GM18502 (cell line): Measurements from ENCODE around the gene THRB.

Experiments used
- ATAC-seq: cut with Tn5 transposase; IDR thresholded peaks from one replicate; pipeline ENCODE4 v1.9.1; 2021; ENCODE audit warnings: mild to moderate bottlenecking; ENCODE audit not compliant: unreplicated experiment, poor library complexity

Gene THRB

DNA sequence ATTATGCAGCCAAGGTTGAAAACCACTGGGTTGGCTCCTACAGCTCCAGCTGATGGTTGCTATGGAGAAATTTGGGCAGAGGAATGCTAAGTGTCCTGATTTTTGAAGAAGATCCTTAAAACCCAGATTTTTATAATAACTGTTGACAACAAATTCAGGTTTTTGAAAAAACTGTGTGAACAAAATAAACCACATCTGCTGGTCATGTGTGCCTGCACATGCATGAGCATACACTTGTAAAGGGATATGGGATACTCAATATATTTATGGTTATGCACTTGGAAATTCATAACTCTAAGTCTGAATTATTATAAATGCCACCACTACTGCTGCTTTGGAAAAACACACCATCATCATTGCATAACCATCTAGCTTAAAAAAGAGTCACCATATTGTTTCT, 133.7 kb downstream of the THRB start:
- ATAC-seq, result no peak

DNA sequence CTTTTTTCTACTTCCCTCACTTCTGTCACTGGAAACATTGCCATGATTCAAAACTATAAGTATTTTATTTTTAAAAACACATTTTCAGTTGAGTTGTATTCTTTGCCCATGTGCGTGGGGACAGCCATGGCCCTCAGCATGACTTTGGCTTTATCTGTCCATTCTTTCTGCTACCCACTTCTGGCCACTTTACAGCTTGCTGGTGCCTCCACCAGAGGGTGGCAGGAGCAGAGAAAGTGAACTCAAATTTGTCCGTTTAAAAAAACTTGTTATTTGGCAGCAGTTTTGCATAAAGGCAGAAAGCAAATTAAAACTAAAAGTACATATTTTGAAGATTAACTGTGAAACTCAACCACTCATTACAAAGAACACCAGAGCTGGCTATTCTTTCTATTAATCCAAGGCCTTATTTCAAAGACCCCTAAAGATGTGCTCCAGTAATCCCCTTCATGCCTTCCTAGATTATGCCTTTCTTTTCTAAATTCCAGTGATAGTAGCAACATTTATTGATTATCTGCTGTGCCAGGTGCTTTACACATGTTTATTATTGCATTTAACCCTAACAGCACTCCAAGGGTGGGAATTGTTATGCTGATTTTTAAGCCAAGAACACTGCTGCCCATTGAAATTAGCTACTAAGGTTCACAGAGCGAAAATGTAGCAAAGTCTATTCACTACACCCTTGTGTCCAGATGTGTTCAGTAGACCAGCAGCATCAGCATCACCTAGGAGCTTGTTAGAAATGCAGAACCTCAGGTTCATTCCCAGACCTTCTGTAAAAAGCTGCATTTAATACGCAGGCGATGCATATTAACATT, 134.8 kb downstream of the THRB start:
- ATAC-seq, result no peak

DNA sequence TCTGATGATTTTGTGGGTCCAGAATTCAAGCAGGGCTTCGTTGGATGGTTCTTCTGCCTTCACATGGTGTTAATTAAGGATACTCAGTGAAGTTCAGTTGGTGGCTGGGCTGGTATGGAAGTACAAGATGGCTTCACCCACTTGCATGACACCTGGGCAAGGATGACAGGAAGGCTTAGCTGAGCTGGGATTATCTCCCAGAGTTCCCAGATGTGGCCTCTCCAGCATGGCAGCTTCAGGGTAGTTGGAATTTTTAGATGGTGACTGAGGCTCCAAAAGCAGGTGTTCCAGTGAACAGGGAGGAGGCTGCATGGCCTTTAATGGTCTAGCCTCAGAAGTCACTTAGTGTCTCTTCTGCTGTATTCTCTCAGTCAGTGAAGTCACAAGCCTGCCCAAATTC, 135.5 kb downstream of the THRB start:
- no peak for ATAC-seq

DNA sequence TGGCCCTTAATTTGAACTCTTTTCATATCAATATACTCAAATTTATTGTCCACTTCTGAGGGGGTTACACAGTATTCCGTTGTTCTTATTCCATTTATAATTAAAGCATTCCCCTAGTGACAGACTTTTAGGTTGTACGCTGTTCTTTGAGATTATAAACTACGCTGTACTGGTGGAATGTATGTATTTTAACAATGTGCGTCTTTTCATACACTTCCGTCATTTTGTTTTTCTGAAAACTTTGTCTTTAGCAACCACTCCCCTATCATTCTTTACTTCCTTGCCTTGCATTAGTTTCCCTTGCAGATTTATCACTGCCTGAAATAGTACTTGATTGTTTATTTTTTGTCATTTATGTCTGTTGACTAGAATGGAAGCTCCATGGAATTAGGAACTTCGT, 137.0 kb downstream of the THRB start:
- ATAC-seq, result no peak

DNA sequence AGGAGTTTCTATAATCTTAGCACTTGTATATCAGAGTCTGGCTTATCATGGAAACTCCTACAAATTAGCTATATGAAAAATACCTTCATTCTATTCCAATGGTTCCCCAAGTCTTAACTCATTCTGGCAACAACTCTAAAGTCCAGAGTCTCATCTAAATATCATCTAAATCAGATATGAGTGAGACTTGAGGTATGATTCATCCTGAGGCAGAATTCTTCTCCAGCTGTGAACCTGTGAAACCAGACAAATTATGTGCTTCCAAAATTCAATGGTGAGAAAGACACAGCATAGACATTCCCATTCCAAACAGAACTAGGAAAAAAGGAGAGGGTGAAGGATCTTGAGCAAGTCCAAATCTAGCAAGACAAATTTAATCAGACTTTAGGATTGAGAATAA, 138.8 kb downstream of the THRB start:
- ATAC-seq, result no peak

DNA sequence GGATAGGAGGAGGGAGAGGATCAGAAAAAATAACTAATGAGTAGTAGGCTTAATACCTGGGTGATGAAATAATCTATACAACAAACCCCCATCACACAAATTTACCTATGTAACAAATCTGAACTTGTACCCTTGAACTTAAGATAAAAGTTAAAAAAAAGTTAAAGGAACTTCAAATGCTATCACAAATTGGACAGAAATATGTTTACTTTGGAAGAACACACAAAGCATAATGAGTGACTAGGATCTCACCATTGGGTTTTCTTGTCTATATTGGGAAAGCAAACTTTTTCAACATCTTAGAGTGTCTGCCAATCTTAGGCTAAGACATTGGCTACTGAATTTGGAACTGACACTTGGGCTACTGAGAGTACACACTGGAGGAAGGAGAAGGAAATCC, 140.4 kb downstream of the THRB start:
- no peak for ATAC-seq

DNA sequence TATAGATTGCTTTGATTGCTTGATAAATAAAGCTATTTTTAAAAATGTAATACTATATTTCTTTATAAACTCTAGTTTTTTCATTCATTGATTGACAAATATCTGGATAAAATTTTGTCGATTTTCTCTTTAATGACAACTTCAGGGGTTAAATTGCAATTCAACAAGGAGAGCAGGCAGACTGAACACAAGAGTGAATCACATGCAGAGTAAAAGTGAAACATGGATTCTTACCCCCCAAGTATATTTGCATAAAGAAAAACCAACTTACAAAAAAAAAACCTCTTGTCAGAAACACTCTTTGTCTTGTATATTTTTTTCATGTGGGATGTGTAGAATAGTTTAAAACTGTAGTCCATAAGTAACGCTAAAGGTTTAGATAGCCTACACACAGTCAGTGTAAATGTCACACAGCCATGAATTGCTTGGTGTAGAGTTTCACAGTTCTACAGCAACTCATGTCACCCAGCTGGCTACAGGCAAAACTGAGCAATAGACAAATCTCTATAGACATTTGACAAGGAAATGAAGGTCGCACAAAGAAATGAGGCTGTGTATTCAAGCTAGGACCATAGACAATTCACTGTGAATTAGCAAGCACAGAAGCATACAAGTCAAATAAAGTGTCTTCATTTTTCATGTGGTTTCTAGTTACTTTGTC, 141.6 kb downstream of the THRB start:
- no peak for ATAC-seq

DNA sequence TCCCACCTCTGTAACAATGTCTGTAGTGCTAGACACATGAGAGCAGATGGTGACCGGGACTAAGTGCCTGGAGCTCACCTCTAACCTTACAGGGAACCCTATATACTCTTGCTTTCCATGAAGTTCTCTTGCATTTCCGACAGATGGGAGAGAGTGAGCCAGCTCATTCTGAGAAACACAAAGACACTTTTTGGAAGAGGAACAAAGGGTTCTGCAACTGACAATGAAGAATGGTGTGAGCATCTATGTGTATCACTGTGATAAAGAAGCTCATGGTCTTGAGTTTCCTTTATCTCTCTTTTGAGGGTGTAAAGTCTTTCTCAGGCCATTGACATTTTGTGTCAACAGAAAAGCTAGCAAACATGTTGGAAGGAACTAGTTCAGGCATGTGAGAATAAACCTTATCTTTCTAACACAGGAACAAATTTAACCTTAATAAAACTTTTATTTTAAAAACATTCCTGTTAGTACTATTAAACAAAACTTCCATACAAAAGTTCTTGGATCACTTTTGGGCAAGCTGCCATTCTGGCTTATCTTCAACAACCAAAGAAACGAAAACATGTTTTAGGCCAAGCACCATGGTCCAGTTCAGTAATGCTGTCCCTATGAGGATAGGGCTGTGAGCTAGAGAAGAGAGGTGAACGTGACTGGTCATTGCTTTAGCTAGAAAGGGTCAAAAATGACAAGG, 142.7 kb downstream of the THRB start:
- ATAC-seq, result no peak

DNA sequence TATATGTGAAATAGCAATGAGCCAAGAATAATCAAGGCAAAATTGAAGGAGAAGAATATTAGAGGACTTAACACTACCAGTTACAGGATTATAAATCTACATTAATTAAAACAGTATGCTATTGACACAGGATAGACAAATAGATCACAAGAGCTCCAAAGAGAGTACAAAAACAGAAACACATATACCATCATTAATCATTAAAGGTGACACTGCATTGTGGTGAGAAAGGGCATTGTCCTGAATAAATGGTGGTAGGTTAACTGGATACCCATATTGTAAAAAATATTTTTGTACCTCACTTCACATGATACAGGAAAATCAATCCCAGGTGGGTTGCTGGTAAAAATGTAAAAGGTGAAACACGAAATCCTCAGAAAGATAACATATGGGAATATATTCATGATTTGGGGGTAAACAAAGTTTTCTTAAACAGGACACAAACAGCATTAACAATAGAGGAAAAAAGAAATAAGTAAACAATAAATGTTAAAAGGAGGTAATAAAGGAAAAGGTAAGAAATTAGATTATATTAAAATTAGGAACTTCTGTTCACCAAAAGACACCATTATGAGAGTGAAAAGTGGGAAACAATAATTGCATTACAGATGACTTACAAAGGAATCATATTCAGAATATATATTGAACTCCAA, 145.2 kb downstream of the THRB start:
- no peak for ATAC-seq

DNA sequence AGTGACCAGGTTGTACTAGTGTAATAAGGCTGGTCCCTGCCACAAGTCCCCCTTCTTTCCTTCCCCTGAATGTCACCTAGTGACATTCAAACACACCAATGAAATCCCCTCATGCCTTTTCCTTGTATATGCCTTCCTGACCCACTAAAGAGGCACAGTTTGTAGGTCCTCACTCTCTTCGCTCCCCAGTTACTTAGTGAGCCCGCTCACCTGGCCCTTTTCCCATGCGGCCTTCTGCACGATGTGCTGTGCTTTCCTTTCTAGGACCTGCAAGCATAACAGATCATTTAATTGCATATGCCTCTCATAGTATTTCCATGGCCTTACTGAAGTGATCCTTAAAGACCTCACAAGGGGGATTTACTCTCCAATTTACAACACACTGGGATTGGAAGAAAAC, 146.3 kb downstream of the THRB start:
- no peak for ATAC-seq

DNA sequence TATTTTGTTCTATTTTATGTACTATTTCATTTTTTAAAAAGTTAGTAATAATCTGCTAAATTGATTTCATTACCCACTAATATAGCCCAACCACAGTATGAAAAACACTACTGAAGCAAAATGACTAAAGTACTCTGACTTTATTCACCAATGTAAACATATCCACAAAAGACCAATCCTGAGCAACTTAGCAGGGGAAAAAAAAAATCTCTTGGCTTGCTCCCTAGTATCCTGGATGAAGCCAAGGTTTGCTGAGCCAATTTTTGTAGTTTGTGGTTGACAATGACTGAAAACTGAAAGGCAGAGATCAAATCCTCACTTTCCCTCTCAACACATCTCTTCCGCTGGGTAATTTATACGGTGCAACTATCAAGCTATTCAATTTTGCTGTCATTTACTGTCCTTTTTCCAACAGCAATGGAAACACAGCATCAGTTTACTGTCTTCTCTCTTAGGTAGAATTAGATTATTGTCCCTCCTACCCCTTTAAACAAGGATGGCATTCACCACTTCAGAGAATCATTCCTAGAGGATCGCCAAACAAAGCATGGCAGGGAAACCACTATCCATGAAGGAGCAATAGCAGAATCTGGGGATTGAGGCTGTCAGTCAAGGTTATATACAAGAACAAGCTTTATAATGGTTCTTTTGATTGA, 149.7 kb downstream of the THRB start:
- ATAC-seq, result no peak

DNA sequence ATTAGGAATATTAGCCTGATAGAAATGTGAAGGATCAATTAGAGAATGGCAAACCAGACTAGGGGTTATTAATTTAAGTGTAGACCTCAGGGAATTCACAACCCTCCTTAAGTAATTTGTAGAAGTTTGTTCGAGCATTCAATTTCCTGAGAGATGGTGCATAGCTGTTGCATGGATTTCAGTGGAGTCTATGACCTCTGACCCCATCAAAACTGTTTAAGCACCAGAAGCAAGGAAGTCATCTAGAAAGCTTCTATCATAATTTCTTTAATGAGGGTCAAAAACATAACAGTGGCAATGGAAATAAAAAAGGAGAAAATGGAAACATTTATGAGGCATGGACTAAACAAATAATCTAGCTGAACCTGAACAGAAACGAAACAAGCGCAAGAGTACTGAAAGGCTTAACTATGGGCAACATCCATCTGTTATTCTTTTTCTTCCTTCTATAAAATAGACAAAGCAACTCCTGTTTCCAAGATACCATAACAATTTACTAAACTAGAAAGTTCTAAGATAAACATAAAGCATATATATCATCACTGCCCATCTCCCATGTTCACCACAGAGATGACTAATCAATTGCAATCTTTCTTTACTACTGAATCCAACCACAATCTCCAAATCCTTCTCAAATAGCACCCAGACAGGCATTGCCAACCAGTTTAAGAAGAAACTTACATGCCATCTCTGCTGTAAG, 151.4 kb downstream of the THRB start:
- ATAC-seq, result no peak

DNA sequence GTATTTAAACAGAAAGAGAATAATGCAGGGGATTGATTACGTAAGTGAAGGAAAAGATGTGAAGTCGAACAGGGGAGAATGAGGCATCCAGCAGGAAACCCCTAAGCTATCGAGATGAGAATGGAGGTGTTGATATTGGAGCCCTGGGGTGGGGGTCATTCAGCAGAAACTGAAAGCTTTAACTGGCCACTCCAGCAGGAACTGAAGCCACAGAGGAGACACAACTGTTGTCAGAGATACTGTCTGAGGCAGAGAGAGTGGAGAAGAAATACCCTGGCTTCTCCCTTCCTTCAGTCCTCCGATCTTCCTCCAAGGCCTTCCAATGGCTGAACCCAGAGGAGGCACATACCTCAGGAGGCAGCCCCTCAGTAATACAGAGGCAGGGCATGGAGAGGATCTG, 152.4 kb downstream of the THRB start:
- no peak for ATAC-seq

DNA sequence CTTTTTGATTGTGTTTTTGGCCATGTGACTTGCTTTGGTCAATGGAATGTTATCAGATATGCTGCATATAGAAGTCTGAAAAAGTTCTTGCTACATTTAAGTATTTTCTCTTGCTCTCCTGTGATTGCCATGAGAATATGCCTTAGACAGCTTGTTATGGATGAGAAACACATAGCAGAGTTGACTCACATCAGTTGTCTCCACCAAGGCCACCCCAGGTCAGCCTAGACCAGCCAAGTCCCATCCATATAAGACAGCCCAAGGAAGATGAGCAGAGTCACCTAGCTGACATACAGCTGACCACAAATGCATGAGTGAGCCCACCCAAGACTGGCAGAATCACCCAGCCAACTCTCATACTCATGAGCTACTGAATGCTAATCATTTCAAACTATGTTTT, 153.0 kb downstream of the THRB start:
- no peak for ATAC-seq

DNA sequence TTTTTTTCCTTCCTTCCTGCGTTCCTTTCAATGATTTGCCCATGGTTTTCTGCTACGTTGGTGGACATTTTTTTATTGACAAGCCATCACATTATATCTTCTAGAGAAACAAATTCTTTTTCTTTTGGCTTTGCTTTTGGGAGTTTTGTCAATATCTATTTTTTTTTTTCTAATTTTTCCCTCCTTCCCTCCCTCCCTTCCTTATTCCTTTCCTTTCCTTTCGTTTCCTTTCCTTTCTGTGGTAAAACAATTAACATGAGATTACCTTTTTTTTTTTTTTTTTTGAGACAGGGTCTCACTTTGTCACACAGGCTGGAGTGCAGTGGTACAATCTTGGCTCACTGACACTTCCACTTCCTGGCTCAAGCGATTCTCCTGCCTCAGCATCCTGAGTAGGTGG, 153.7 kb downstream of the THRB start:
- ATAC-seq, result no peak

DNA sequence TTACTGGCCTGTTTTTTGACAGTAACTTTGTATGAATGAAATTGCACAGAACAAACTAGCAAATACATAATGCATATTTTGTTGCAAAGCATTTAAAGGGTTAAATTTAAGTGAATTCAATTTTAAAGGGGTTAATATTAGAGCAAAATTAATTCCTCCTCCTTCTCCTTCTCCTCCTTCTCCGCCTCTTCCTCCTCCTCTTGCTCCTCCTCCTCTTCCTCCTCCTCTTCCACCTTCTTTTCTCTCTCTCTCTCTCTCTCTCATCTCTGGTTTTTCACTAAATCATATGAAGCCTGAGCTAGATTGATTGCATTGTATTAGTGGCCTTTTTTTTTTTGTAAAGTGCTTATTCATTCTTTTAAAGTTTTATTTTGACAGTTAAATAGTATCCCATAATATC, 154.5 kb downstream of the THRB start:
- ATAC-seq, result no peak

DNA sequence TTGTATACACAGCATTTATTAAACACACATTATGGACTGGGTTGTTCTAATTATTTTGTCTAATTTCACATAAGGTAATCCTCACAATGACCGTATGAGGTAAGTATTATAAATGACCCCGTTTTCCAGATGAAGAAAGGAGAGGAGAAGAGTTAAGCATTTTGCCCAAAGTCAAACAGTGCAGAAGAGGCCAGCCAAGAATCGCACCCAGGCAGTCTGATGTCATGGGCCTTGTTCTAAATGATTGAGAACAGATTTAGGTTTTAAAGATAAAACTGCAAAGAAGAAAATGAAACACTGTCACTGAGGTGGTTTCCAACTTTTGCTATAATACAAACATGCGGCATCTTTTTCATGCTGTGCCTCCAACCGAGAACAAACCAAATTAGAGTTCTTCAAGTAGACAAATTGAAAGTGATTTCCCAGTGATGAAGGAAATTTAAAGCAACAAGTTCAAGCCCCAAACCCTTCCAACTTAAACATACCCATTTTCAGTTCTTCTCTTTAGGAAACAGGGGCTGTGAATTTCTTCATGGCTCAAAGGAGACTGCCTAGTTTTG, 155.3 kb downstream of the THRB start:
- ATAC-seq, result no peak

DNA sequence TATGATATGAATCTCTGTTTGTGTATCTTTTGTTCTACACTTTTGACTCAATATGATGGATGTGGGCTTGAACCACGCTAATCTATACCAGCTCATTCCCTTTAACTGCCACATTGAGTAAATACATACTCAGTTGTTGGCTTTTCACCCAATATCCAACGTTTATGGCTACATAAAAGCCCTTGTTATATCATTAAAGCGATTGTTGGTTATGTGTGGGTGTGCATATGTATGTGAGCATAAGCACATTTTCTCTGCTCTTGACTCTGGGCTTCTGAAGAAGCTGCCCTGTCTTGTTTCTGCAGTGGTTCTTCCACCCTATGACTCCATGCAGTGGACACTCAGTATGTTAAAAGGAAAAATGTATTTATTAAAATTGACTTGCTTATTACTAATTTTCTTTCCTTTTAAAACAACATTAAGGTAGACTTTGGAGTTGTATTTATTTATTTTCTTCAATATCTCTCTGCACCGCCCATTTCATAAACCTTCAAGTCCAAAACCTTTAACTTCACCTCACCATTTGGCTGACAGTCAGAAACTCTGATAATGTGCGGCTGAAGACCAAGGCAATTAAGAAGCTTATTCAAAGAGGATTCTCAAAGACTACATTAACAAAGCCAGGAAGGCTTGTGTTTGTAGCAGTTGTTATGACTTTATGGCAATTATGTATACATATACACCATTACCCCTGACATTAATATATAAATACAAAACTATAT, 156.1 kb downstream of the THRB start:
- ATAC-seq, result no peak

DNA sequence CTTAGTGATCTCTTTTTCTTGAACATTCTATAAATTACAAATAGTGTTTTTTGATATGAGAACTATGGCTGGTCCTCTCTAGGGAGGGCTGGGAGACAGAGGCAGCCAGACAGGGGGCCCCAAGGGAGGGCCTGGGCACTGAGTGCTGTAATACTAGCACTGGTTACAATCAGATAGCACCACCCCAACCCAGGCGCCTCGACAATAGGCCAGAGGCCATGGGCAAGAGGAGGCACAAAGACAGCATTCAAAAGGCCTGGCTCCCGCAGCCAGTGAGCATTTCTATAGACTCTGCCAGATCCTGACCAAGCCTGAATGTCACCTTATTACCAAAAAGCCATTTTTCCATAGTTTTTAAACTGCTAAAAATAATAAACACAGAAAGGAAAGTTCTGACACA, 158.5 kb downstream of the THRB start:
- no peak for ATAC-seq
